ENCODE data around the gene SPRR3. TPM values are rescaled to one million over a fixed set of nuclear protein-coding genes. Genes with fewer than 3 reads are reported as not detected.

The SPRR3 gene
- total RNA-seq, 1 donor from 2014 or later: not detected

DNA sequence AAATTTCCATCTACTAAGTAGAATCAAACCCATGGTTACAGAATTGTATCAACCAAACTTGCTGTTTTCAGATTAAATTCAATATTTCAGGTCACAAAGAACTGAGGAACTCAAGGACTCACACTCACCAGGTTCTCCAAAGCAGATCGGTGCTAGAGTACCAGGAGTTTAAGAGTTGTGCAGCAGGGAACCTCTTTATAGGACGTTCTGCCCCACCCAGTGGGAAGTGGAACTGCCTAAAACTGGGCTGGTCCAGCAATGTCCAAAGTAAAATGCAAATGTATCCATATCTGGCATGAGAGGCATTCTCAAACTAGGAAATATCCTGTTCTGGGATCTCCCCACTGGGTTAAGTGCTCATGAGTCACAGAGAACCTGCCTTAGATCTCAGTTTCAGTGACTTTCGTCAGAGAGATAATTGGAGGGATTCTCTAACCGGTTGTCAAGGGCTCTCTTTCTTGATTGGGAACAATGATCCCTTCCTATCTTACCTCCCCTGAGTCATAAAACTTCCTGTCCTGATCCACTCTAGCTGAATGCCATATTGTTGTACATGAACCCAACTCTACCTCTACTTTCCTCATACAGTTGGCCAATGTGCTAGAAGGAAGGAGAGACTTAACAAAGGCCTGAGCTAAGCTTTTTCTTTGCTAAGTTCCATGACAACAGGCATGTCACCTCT is 39.5 kb downstream of the SPRR3 start, which contains the start of gene SPRR2D:
Gene SPRR2D, minus strand, starts transcription at position 171 of the 682 bp plus-strand sequence. CDS start 774 bp downstream, outside the sequence.
- H3K9me3 Mint-ChIP-seq (ENCODE audit: unreplicated experiment): no peaks in the 10 kb centered on the region
- no peaks in the 10 kb centered on the region for H3K27me3 Mint-ChIP-seq (ENCODE audit: unreplicated experiment)

DNA sequence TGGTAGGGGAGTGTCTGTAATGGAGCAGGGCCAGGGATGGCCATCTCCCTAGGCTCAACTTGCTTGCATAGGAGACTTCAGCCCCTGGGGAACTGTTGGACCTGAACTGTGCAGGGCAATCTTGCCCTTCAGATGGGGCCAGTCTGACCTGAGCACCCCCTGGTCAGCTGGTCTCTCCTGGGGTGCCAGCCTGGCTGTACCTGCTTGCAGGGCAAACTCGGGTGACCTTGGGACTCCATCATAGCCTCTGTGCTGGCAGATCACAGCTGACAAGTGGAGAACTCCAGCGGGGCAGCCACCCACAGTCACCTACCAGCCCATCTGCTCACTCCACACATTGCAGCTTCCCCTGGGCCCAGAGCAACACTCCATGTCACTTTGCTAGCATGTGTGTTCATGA is 47.7 kb downstream of the SPRR3 start:
- H3K4me3 Mint-ChIP-seq (ENCODE audit: unreplicated experiment): no peak overlapping the region
- H3K9me3 Mint-ChIP-seq (ENCODE audit: unreplicated experiment): peaks cover 3% of the 10 kb centered on the region
- H3K27me3 Mint-ChIP-seq (ENCODE audit: unreplicated experiment): no peaks in the 10 kb centered on the region
- DNase-seq: no peak
- TF ChIP-seq, protein P1, sequence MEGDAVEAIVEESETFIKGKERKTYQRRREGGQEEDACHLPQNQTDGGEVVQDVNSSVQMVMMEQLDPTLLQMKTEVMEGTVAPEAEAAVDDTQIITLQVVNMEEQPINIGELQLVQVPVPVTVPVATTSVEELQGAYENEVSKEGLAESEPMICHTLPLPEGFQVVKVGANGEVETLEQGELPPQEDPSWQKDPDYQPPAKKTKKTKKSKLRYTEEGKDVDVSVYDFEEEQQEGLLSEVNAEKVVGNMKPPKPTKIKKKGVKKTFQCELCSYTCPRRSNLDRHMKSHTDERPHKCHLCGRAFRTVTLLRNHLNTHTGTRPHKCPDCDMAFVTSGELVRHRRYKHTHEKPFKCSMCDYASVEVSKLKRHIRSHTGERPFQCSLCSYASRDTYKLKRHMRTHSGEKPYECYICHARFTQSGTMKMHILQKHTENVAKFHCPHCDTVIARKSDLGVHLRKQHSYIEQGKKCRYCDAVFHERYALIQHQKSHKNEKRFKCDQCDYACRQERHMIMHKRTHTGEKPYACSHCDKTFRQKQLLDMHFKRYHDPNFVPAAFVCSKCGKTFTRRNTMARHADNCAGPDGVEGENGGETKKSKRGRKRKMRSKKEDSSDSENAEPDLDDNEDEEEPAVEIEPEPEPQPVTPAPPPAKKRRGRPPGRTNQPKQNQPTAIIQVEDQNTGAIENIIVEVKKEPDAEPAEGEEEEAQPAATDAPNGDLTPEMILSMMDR (IDR thresholded peaks at IDR 0.05; ENCODE audit: partially characterized antibody, unreplicated experiment): no peak
- no peak overlapping the region for H3K27ac Mint-ChIP-seq (ENCODE audit: unreplicated experiment)
- H3K36me3 Mint-ChIP-seq (ENCODE audit: unreplicated experiment): no peaks in the 10 kb centered on the region
- H3K4me1 Mint-ChIP-seq (ENCODE audit: low read depth, unreplicated experiment): no peaks in the 10 kb centered on the region

More for the DNA sequence above, 39.5 kb downstream of the SPRR3 start, which contains the start of gene SPRR2D:
- no peak for DNase-seq
- H3K27ac Mint-ChIP-seq (ENCODE audit: unreplicated experiment): no peak within 1 kb of the TSS
- TF ChIP-seq, protein P1 (IDR thresholded peaks at IDR 0.05; ENCODE audit: partially characterized antibody, unreplicated experiment): no peak
- no peak within 1 kb of the TSS for H3K4me3 Mint-ChIP-seq (ENCODE audit: unreplicated experiment)
- no peaks in the 10 kb centered on the region for H3K4me1 Mint-ChIP-seq (ENCODE audit: low read depth, unreplicated experiment)
- H3K36me3 Mint-ChIP-seq (ENCODE audit: unreplicated experiment): no peaks in the 10 kb centered on the region

Other genes starting within 250 kb of the SPRR3 start
- not detected for gene KPRP, start 243.7 kb upstream of the SPRR3 start, total RNA-seq (ENCODE audit: unreplicated experiment)
- gene LCE1F, start 226.6 kb upstream of the SPRR3 start, total RNA-seq (ENCODE audit: unreplicated experiment): not detected
- gene LCE1E, start 215.5 kb upstream of the SPRR3 start, total RNA-seq (ENCODE audit: unreplicated experiment): not detected
- not detected for gene LCE1D, start 205.0 kb upstream of the SPRR3 start, total RNA-seq (ENCODE audit: unreplicated experiment)
- gene LCE1C, start 195.1 kb upstream of the SPRR3 start, total RNA-seq (ENCODE audit: unreplicated experiment): not detected
- gene LCE1B, start 189.8 kb upstream of the SPRR3 start, total RNA-seq (ENCODE audit: unreplicated experiment): not detected
- not detected for gene LCE1A, start 174.3 kb upstream of the SPRR3 start, total RNA-seq (ENCODE audit: unreplicated experiment)
- not detected for gene LCE6A, start 158.9 kb upstream of the SPRR3 start, total RNA-seq (ENCODE audit: unreplicated experiment)
- gene LCE7A, start 141.8 kb upstream of the SPRR3 start, total RNA-seq (ENCODE audit: unreplicated experiment): not detected
- gene SMCP, start 123.4 kb upstream of the SPRR3 start, total RNA-seq (ENCODE audit: unreplicated experiment): not detected
- gene IVL, start 93.2 kb upstream of the SPRR3 start, total RNA-seq (ENCODE audit: unreplicated experiment): not detected
- gene SPRR5, start 54.5 kb upstream of the SPRR3 start, total RNA-seq (ENCODE audit: unreplicated experiment): not detected
- gene SPRR4, start 31.1 kb upstream of the SPRR3 start, total RNA-seq (ENCODE audit: unreplicated experiment): not detected
- not detected for gene SPRR1A, start 17.7 kb upstream of the SPRR3 start, total RNA-seq (ENCODE audit: unreplicated experiment)
- not detected for gene SPRR1B, start 29.5 kb downstream of the SPRR3 start, total RNA-seq (ENCODE audit: unreplicated experiment)
- not detected for gene SPRR2D, start 39.4 kb downstream of the SPRR3 start, total RNA-seq (ENCODE audit: unreplicated experiment)
- not detected for gene SPRR2A, start 55.8 kb downstream of the SPRR3 start, total RNA-seq (ENCODE audit: unreplicated experiment)
- gene SPRR2B, start 69.9 kb downstream of the SPRR3 start, total RNA-seq (ENCODE audit: unreplicated experiment): not detected
- not detected for gene SPRR2E, start 92.8 kb downstream of the SPRR3 start, total RNA-seq (ENCODE audit: unreplicated experiment)
- not detected for gene SPRR2F, start 111.8 kb downstream of the SPRR3 start, total RNA-seq (ENCODE audit: unreplicated experiment)
- gene SPRR2G, start 149.1 kb downstream of the SPRR3 start, total RNA-seq (ENCODE audit: unreplicated experiment): not detected
- gene LELP1, start 201.7 kb downstream of the SPRR3 start, total RNA-seq (ENCODE audit: unreplicated experiment): not detected
- gene PRR9, start 215.8 kb downstream of the SPRR3 start, total RNA-seq (ENCODE audit: unreplicated experiment): not detected

Data from glutamatergic neuron (in vitro differentiated cells).